Astrocyte (in vitro differentiated cells and primary cell): ENCODE data around the gene DOCK10. TPM values are rescaled to one million over a fixed set of nuclear protein-coding genes. Genes with fewer than 3 reads are reported as not detected.

Source experiments
- DNase-seq: peaks from one replicate; pipeline ENCODE4 v3.0.0-alpha.2; 2010; ENCODE audit warnings: low read depth
- FAIRE-seq: peaks from 2 replicates; lab custom pipeline; 2011; peaks lifted over from hg19 to GRCh38; lab: Jason Lieb, UNC
- H2AFZ ChIP-seq: 2 replicates; pipeline ENCODE4 v1.6.0; 2012; ENCODE audit warnings: low read depth, low read length, inconsistent platforms
- H3K27ac ChIP-seq: 2 replicates; pipeline ENCODE4 v1.5.1; 2011; ENCODE audit warnings: low read depth, low read length, inconsistent platforms
- H3K27me3 ChIP-seq: 2 replicates; pipeline ENCODE4 v1.6.0; 2011; ENCODE audit warnings: low read length, inconsistent platforms; ENCODE audit not compliant: insufficient read depth
- H3K36me3 ChIP-seq: 2 replicates; pipeline ENCODE4 v1.5.1; 2011; ENCODE audit warnings: low read length, inconsistent platforms; ENCODE audit not compliant: insufficient read depth
- H3K4me1 ChIP-seq: 2 replicates; pipeline ENCODE4 v1.5.1; 2011; ENCODE audit warnings: low read length, inconsistent platforms; ENCODE audit not compliant: insufficient read depth
- H3K4me2 ChIP-seq: 2 replicates; pipeline ENCODE4 v1.6.0; 2012; ENCODE audit warnings: low read length, inconsistent platforms
- H3K4me3 ChIP-seq: 2 replicates; pipeline ENCODE4 v1.5.1; 2011; ENCODE audit warnings: low read depth, mild to moderate bottlenecking, low read length, inconsistent platforms; ENCODE audit not compliant: insufficient read depth
- H3K79me2 ChIP-seq: 2 replicates; pipeline ENCODE4 v1.6.0; 2012; ENCODE audit warnings: mild to moderate bottlenecking, low read length, inconsistent platforms; ENCODE audit not compliant: insufficient read depth
- H3K9ac ChIP-seq: 2 replicates; pipeline ENCODE4 v1.6.0; 2012; ENCODE audit warnings: mild to moderate bottlenecking, low read length, inconsistent platforms
- H3K9me3 ChIP-seq: 2 replicates; pipeline ENCODE4 v1.5.1; 2012; ENCODE audit warnings: low read depth, mild to moderate bottlenecking, low read length, inconsistent platforms; ENCODE audit not compliant: insufficient read depth
- H4K20me1 ChIP-seq: 2 replicates; pipeline ENCODE4 v1.6.0; 2012; ENCODE audit warnings: low read length, inconsistent platforms; ENCODE audit not compliant: insufficient read depth
- H3K27ac Mint-ChIP-seq: one replicate; pipeline ENCODE4 v1.8.0; 2021; ENCODE audit warnings: mild to moderate bottlenecking, mixed read lengths; ENCODE audit not compliant: unreplicated experiment
- H3K27me3 Mint-ChIP-seq: one replicate; pipeline ENCODE4 v1.8.0; 2021; ENCODE audit warnings: low read depth, mixed read lengths; ENCODE audit not compliant: unreplicated experiment
- H3K36me3 Mint-ChIP-seq: one replicate; pipeline ENCODE4 v1.8.0; 2021; ENCODE audit warnings: low read depth, mixed read lengths; ENCODE audit not compliant: unreplicated experiment
- H3K4me1 Mint-ChIP-seq: one replicate; pipeline ENCODE4 v1.8.0; 2021; ENCODE audit warnings: low read depth, mixed read lengths; ENCODE audit not compliant: unreplicated experiment
- H3K4me3 Mint-ChIP-seq: one replicate; pipeline ENCODE4 v1.8.0; 2021; ENCODE audit warnings: mild to moderate bottlenecking, moderate library complexity, mixed read lengths; ENCODE audit not compliant: unreplicated experiment
- H3K9me3 Mint-ChIP-seq: one replicate; pipeline ENCODE4 v1.8.0; 2021; ENCODE audit warnings: mild to moderate bottlenecking, mixed read lengths; ENCODE audit not compliant: unreplicated experiment
- CTCF ChIP-seq: IDR thresholded peaks from 2 replicates; pipeline ENCODE4 v1.5.1; 2011; ENCODE audit warnings: low read depth, mild to moderate bottlenecking, inconsistent platforms, low read length, moderate library complexity; ENCODE audit not compliant: insufficient read depth
- EZH2 ChIP-seq: IDR thresholded peaks from 2 replicates; pipeline ENCODE4 v1.6.1; 2012; ENCODE audit warnings: mild to moderate bottlenecking, low read length, inconsistent platforms; ENCODE audit not compliant: insufficient read depth
- total RNA-seq: library from RNA; stranded (reverse); gene quantifications from 2 replicates; pipeline ENCODE4 v1.2.1, GENCODE V29; 2021

The DOCK10 gene
- total RNA-seq, 1 donor from 2014 or later: 7.7 TPM

DNA sequence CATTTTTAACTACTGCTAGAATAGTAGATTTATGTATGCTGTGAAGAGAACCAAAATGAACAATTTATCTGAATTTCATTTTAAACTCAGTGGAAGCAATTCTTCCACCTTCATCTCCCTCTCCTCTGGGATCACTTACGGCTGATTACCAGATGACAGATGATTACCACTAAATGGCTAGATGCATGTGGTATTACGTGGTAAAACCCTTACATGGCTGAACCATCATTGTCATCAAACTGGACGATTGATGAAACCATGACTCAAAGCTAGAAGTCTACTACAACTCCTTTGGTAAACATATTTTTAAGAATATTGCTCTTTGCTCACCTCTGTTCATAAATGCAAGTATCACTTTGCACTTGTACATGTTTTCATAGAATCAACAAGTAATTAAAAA is 48.5 kb upstream of the DOCK10 start:
- Histone ChIP-seq H3K4me3 (no peak overlapping the region), H3K9me3 (no peaks in the 10 kb centered on the region), H3K4me2 (peak overlapping the region; percentile 62), H3K9ac (peak overlapping the region; percentile 55), H3K4me1 (peaks cover 12% of the 10 kb centered on the region), H3K27me3 (no peaks in the 10 kb centered on the region), H2AFZ (no peak overlapping the region), H3K27ac (peak overlapping the region; percentile 80), H3K36me3 (no peaks in the 10 kb centered on the region), H4K20me1 (no peaks in the 10 kb centered on the region), H3K79me2 (no peaks in the 10 kb centered on the region)
- DNase-seq (peak; percentile 70), FAIRE-seq (no peak)
- H3K9me3 Mint-ChIP-seq: peaks cover 2% of the 10 kb centered on the region
- H3K27ac Mint-ChIP-seq: peak overlapping the region; percentile 38
- peaks cover 24% of the 10 kb centered on the region for H3K4me1 Mint-ChIP-seq
- H3K36me3 Mint-ChIP-seq: no peaks in the 10 kb centered on the region
- TF ChIP-seq EZH2 (no peak), CTCF (no peak)
- no peaks in the 10 kb centered on the region for H3K27me3 Mint-ChIP-seq
- H3K4me3 Mint-ChIP-seq: no peak overlapping the region

- Mint-ChIP-seq H3K27me3 (no peaks in the 10 kb centered on the region), H3K4me3 (no peak overlapping the region), H3K27ac (peak overlapping the region; percentile 87), H3K9me3 (peaks cover 2% of the 10 kb centered on the region), H3K36me3 (no peaks in the 10 kb centered on the region), H3K4me1 (peaks cover 22% of the 10 kb centered on the region)
- H3K27ac ChIP-seq: no peak overlapping the region
- FAIRE-seq (no peak), DNase-seq (no peak)
- H3K36me3 ChIP-seq: no peaks in the 10 kb centered on the region
- H3K4me2 ChIP-seq: no peak overlapping the region
- H3K4me3 ChIP-seq: no peak overlapping the region
- no peaks in the 10 kb centered on the region for H3K9me3 ChIP-seq
- H3K79me2 ChIP-seq: no peaks in the 10 kb centered on the region
- H3K27me3 ChIP-seq: no peaks in the 10 kb centered on the region
- H3K4me1 ChIP-seq: peaks cover 12% of the 10 kb centered on the region
- H3K9ac ChIP-seq: no peak overlapping the region
- TF ChIP-seq EZH2: no peak
- H4K20me1 ChIP-seq: no peaks in the 10 kb centered on the region
- H2AFZ ChIP-seq: no peak overlapping the region
Measured at GRCh38 chr2:225086915-225087314, 44.6 kb upstream of the DOCK10 start.

DNA sequence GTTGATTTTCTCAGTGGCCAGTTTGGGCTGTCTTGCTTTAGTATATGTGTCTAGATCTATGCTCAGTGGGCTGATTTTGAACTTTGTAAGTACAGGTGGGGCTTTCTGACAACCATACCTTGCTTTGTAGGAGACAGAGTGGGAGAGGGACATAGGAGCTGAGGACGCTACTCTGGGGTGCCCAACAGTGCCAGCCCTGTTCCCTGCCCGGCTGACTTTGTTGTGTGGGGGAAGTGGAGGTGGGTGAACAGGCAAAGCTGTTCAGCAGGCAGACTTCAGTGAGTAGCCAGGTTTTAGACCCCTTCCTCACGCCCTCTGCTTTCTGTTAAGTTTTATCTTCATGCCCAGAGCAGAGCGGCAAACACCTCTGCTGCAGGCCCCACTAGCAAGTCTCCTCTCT is 44.2 kb upstream of the DOCK10 start:
- Mint-ChIP-seq H3K4me3 (no peak overlapping the region), H3K36me3 (no peaks in the 10 kb centered on the region), H3K9me3 (peaks cover 5% of the 10 kb centered on the region), H3K4me1 (peaks cover 17% of the 10 kb centered on the region), H3K27me3 (peaks cover 2% of the 10 kb centered on the region), H3K27ac (peak overlapping the region; percentile 87)
- Histone ChIP-seq H3K4me2 (no peak overlapping the region), H2AFZ (no peak overlapping the region), H3K79me2 (no peaks in the 10 kb centered on the region), H3K9ac (no peak overlapping the region), H4K20me1 (no peaks in the 10 kb centered on the region), H3K36me3 (no peaks in the 10 kb centered on the region), H3K4me3 (no peak overlapping the region), H3K27ac (no peak overlapping the region), H3K27me3 (no peaks in the 10 kb centered on the region), H3K9me3 (no peaks in the 10 kb centered on the region), H3K4me1 (peaks cover 12% of the 10 kb centered on the region)
- no peak for DNase-seq
- TF ChIP-seq CTCF: no peak
- no peak for TF ChIP-seq EZH2
- FAIRE-seq: no peak
